HG02840 (cell line): ENCODE measurements around the gene CYB561D2.
A peak's percentile ranks its signal among the peaks of the same experiment; 100 is the strongest.

Experiments
- ATAC-seq: cut with Tn5 transposase; IDR thresholded peaks from one replicate; pipeline ENCODE4 v1.9.1; 2021; ENCODE audit warnings: mild to moderate bottlenecking, moderate library complexity, moderate number of reproducible peaks; ENCODE audit not compliant: unreplicated experiment, low FRiP score

Gene CYB561D2

DNA sequence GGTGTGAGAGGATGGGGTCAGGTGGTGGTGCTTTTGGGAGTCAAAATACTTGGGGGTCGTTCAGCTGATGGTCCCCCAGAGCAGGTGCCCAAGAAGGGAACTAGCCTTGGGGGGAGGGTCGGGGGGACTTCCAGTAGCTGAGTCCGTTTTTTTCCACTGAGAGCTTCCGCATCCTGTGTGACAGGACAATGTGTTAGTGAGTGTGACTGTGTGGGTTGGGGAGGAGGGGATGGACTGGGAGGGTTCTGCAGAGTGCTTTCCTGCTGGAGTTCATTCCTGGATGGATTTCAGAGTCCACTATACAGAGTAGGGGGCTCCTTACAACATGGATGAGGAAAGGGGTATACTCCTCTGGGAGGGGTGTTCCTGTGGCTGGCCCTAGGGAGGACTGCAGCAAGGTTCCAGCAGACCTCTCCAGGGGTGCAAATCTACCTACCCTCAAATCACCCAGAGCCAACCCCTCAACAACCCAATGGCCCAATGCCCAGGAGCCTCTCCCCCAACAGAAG is 27.5 kb upstream of the CYB561D2 start:
- no peak for ATAC-seq

GRCh38 chr3:50323614-50324199 is 27.0 kb upstream of the CYB561D2 start:
- ATAC-seq: no peak

- ATAC-seq: no peak
These were observed 26.1 kb upstream of the CYB561D2 start for GRCh38 chr3:50324351-50325112.

DNA sequence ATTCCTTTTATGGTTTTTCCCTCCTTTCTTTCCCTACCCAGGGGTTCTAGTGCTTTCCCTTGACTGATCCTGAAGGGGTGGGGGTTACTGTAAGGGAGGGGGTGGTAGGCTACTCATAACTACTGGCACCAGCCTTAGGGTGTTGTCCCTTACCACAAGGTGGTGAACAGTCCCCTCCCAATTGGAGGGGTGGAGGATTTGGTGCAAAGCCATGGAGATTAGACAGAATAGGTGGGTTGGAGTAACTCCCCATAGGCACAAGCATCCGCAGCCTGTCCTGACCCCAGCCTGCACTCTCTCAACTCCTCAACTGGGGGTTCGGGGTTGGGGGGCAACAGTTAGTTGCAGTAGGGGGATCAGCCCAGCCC is 25.6 kb upstream of the CYB561D2 start:
- ATAC-seq: no peak

DNA sequence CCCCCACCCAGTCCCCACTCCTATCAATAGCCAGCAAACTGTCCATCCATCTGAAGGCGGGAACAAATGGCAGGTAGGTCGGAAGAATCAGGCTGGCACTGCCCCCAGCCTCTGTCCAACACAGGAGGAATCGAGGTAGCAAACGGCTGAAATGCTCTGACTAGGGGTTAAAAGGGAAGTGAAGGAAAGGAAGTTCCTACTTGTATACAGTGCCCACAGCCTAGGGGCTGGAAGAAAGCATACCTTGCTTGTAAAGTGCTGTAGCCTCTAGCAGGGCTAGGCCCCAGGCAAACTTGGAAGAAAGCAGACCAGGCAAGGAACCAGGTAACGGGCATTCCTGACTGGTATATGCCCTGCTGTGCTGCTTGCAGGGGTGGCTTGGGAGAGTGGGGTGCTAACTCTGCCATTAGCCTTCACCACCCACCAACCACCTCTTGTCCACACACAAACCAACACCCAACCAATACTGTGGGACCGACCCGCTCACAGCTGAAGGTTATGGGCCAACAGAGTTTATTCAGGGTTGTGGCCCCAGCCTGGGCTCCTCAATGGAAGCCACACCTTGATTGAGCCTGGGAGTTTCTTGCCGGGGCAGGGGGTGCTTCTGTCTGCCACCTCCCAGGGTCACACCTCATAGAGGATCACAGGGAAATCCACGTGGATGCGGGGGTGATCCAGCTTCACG is 25.0 kb upstream of the CYB561D2 start:
- no peak for ATAC-seq

DNA sequence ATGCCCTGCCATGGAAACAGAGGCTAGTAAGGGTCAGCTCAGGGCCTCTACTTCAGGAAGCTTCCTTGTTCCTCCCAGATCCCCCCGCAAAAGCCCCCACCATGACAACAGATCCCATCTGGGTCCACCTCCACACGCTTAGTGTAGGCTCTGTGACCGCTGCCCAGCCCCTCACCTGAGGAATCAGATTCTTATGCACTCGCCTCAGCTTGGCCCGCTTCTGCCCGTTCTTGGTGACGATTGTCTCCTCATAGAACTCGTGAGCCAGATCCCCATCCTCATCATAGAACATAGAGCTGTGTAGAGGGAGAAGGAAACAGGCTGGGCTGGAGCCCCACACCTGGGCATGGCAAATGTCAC is 24.5 kb upstream of the CYB561D2 start:
- ATAC-seq: no peak

GRCh38 chr3:50327129-50327528 is 23.5 kb upstream of the CYB561D2 start:
- ATAC-seq: no peak

DNA sequence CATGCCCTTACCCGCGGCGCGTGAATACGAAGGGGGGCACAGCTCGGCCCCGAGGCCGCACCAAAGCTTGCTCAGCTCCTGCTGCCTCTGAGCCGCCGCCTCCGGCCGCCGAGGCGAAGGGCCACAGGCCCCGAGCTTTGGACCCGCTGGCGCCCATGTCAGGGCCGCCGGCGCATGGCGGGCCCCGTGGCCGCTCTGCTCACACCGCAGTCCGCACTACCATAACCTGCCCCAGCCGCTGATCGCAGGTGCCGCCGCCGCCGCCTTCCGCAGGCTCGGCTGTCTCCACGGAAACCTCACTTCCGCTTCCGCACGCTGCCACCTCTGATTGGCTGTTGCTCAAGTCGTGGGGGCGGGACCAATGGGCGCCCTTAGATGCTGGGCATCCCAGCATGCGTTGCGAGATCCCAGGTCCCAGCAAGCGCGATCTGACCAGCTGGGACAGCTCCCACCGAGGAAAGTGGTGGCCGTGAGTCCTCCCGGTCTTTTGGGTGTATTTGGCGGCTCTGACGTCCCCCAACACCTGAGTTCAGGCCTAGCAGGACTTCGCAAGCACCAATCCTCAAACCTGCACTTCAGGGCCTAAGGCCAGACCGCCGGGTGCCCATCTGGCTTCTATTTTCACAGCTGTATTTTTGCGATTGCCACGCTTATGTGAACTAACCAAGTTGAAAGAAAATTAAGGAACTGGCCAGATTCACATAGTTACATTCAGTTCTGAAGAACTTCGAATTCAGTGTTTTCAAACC is 22.5 kb upstream of the CYB561D2 start, which contains the start of gene TUSC2:
TSS of gene TUSC2 (minus strand) at position 281 of the 749 bp plus-strand sequence. CDS start at position 157, 124 bp downstream.
- peak; percentile 86 for ATAC-seq

GRCh38 chr3:50330330-50330729 is 20.3 kb upstream of the CYB561D2 start:
- no peak for ATAC-seq

DNA sequence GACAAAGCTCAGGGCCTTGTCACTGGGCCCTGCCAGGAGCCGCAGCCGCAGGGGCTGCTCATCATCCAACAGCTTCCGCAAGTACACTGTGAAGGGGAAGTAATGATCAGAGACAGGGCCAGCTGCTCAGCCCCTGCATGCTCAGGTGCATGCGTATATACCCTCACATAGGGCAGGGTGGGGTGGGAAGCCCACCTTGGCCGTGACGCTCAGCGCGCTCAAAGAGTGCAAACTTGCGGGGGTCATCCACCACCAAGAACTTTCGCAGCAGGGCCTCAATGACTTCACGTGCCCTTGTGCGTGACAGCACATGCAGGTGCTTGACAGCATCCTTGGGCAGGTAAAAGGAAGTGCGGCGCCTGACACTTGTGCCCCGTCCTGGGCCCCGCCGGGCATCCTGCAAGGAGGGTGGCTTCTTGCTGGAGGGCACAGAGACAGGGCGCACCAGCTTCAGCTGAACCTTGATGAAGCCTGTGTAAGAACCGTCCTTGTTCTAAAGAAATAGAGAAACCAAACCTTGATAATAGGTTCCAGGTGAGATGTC is 19.2 kb upstream of the CYB561D2 start:
- no peak for ATAC-seq

DNA sequence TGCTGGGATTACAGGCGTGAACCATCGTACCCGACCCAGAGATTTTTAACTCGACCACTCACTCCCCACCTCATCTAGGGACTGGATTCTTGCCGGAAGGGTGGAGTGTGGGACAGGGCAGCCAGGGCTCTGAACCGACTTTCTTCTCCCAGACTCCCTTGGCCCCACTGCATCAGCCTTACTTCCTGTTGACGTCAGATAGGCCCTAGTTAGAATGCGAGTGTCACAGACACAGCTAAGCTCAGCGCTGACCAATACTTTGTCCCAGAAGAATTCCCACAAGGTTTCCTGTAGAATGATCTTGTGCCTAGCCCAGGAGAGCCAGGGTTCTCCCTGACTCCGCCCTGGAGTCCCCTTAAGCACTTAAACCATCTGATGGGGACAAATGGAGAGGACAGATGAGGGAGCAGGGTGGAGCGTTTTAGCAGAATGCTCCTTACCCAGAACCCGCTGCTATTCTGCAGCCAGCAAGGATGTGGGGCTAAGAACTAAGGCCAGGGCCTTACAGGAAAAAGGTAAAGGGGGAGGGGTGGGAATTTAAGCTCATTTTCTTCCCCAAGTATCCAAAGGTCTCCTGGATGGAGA is 16.8 kb upstream of the CYB561D2 start:
- no peak for ATAC-seq

GRCh38 chr3:50334339-50335075 is 16.2 kb upstream of the CYB561D2 start:
- ATAC-seq: no peak

DNA sequence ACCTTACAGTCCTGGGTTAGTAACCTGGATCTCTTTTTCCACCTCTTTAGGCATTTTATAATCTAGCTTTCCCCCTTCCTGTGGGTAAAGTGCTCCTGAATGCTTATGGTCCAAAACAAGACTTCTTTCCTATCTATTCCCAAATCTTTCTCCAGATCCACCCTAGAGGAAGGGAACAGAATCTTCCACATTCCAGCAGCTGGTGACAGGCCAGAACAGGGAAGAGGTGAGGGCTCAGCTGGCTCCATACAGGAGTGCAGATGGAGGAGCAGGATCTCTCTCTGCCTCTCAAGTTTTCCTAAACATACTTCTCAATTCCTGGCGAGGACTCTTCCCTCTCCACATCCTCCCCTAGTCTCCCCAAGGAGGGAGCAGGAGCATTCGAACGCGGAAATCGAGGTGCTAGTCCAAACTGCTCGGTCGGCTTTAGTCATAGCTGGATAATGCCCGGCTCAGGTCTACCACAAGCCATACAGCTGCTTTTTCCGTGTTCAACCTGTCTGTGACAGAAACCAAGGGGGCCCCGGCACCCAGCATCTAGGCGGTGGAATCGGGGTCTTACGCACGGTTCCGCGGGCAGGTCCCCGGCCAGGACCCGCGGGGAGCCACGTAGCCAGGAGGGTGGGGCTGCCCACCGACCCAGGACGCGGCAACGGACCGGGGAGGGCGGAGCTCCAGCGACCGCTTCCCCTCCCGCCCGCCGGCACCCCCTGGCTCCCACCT is 14.0 kb upstream of the CYB561D2 start:
- ATAC-seq: peak; percentile 36

DNA sequence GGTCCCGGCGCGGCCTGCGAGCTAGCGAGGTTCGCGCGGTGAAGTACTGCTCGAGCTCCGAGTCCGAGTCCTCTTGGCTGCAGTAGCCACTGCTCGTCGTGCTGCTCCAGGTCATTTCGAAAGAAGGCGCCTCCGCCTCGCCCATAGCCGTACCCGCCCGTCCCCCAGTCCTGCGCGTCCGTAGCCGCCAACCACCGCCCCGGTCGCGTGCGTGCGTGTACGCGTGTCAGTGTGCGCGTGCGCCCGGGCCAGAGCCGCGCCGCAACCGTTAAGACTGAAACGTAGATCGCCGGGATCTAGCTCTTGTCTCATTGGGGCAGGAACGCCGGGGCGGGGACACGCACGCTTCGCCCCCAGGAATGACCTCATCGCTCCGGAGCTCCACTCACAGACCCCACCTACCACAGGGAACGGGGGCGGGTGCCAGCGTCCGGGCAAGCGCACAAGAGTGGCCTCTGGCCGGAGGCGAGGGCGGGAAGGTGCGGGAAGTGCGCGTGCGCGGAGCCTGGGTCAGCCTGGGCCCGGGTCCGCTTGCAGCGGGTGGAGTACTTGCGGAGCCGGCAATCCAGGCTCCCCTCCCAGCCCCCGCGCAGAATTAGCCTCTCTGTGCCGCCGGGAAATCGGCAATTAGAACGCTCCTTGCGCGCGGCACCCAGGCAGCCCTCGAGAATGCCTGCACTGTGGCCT is 13.3 kb upstream of the CYB561D2 start:
- ATAC-seq: peak; percentile 85

DNA sequence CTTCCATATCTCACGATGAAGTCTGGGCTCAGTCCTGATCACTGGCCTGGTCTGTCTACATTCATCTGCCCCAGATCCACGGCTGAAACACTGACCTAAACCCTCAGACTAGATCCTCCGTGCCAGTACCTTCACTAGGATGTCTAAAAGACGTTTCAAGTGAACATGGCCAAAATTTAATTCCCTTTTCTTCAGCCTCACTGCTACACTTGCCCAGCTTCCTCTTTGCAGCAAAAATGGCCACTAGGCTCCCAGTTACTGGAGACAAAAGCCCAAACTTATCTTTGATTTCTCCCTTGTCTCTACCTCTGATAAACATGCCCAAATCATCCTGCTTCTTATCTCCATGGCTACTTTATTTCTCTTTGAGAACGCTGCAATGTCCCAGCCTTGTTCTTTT is 11.7 kb upstream of the CYB561D2 start:
- no peak for ATAC-seq

GRCh38 chr3:50339485-50340146 is 11.0 kb upstream of the CYB561D2 start:
- ATAC-seq: no peak

GRCh38 chr3:50340147-50340447 is 10.6 kb upstream of the CYB561D2 start:
- ATAC-seq: no peak
